Thoracic aorta (tissue), 2 donors: ENCODE data around the gene PBX4. TPM values are rescaled to one million over a fixed set of nuclear protein-coding genes. Genes with fewer than 3 reads are reported as not detected.

Experiments used
- ATAC-seq: fragments of 150-250 bp; one replicate; pipeline ENCODE4 v1.8.0; 2017; ENCODE audit warnings: low read depth; ENCODE audit not compliant: insufficient number of reproducible peaks, low FRiP score
- DNase-seq: peaks from one replicate; pipeline ENCODE4 v3.0.0-alpha.2; 2020; ENCODE audit warnings: low spot score
- H3K27ac ChIP-seq, 2 donors: fragments of 200-600 bp; sonication (generic); 1 replicate in 1 of 2; 2 replicates in 1 of 2; pipeline ENCODE4 v1.5.1; 2016; ENCODE audit warnings: mild to moderate bottlenecking in 2 of 2, moderate library complexity in 2 of 2
- H3K27me3 ChIP-seq: fragments of 200-600 bp; sonication (generic); replicated peaks from 2 replicates; pipeline ENCODE4 v1.6.0; 2016; ENCODE audit warnings: mild to moderate bottlenecking; ENCODE audit not compliant: insufficient read depth
- H3K36me3 ChIP-seq: fragments of 200-600 bp; sonication (generic); one replicate; pipeline ENCODE4 v1.5.1; 2016
- H3K4me1 ChIP-seq, 2 donors: fragments of 200-600 bp; sonication (generic); 1 replicate in 1 of 2; 2 replicates in 1 of 2; pipeline versions ENCODE4 v1.5.1 to v1.6.0; 2016; ENCODE audit warnings: low read depth in 2 of 2, mild to moderate bottlenecking in 1 of 2; ENCODE audit not compliant: control insufficient read depth in 1 of 2
- H3K4me3 ChIP-seq: fragments of 200-600 bp; sonication (generic); 2 replicates; pipeline ENCODE4 v1.5.1; 2016; ENCODE audit warnings: mild to moderate bottlenecking
- H3K9me3 ChIP-seq: fragments of 200-600 bp; sonication (generic); 2 replicates; pipeline ENCODE4 v1.5.1; 2016
- CTCF ChIP-seq: fragments of 200-600 bp; sonication (generic); IDR thresholded peaks from one replicate; pipeline ENCODE4 v1.5.1; 2019; ENCODE audit warnings: antibody characterized with exemption
- total RNA-seq, 2 donors: library from RNA; depleted of rRNA; stranded (reverse); fragments of >200 nt; gene quantifications; one replicate each; pipeline versions ENCODE4 v1.1.0 to v1.2.3, GENCODE V29; 2016

The PBX4 gene
- total RNA-seq, 2 donors from 2014 or later: not detected

GRCh38 chr19:19626516-19627472 lies 8.3 kb upstream of the PBX4 start:
- no peak for DNase-seq
- Histone ChIP-seq H3K4me1 (peaks cover 4 to 12% of the 10 kb centered on the region in 2 donors), H3K27me3 (no peaks in the 10 kb centered on the region), H3K27ac (no peak overlapping the region), H3K9me3 (no peaks in the 10 kb centered on the region), H3K4me3 (no peak overlapping the region), H3K36me3 (no peaks in the 10 kb centered on the region)
- no peak for TF ChIP-seq CTCF
- no peak for ATAC-seq

GRCh38 chr19:19624032-19624570 lies 5.6 kb upstream of the PBX4 start:
- no peak for DNase-seq
- Histone ChIP-seq H3K27me3 (no peaks in the 10 kb centered on the region), H3K4me3 (no peak overlapping the region), H3K9me3 (no peaks in the 10 kb centered on the region), H3K27ac (no peak overlapping the region), H3K36me3 (no peaks in the 10 kb centered on the region), H3K4me1 (peaks cover 4 to 12% of the 10 kb centered on the region in 2 donors)
- TF ChIP-seq CTCF: no peak
- ATAC-seq: no peak

- Histone ChIP-seq H3K36me3 (no peaks in the 10 kb centered on the region), H3K4me3 (no peak overlapping the region), H3K4me1 (peaks cover 0 to 8% of the 10 kb centered on the region in 2 donors), H3K27me3 (no peaks in the 10 kb centered on the region), H3K9me3 (no peaks in the 10 kb centered on the region), H3K27ac (no peak overlapping the region)
- no peak for DNase-seq
- TF ChIP-seq CTCF: no peak
- ATAC-seq: no peak
Observed at GRCh38 chr19:19623383-19623782, 4.9 kb upstream of the PBX4 start.

GRCh38 chr19:19619849-19620210 lies 1.3 kb upstream of the PBX4 start:
- Histone ChIP-seq H3K4me1 (no peaks in the 10 kb centered on the region), H3K27ac (no peak overlapping the region), H3K27me3 (peaks cover 5% of the 10 kb centered on the region), H3K36me3 (no peaks in the 10 kb centered on the region), H3K9me3 (no peaks in the 10 kb centered on the region), H3K4me3 (no peak overlapping the region)
- no peak for DNase-seq
- TF ChIP-seq CTCF: no peak
- ATAC-seq: no peak

GRCh38 chr19:19619181-19619848 lies 828 bp upstream of the PBX4 start:
- Histone ChIP-seq H3K27ac (no peak overlapping the region), H3K9me3 (no peaks in the 10 kb centered on the region), H3K27me3 (peaks cover 5% of the 10 kb centered on the region), H3K4me1 (no peaks in the 10 kb centered on the region), H3K36me3 (no peaks in the 10 kb centered on the region), H3K4me3 (no peak overlapping the region)
- TF ChIP-seq CTCF: no peak
- DNase-seq (no peak), ATAC-seq (no peak)
